ENCODE measurements around the gene ALDH18A1. TPM values are rescaled to one million over a fixed set of nuclear protein-coding genes. Genes with fewer than 3 reads are reported as not detected.

Gene ALDH18A1
- total RNA-seq, 1 experiment from 2014 or later = 78.7 TPM

DNA sequence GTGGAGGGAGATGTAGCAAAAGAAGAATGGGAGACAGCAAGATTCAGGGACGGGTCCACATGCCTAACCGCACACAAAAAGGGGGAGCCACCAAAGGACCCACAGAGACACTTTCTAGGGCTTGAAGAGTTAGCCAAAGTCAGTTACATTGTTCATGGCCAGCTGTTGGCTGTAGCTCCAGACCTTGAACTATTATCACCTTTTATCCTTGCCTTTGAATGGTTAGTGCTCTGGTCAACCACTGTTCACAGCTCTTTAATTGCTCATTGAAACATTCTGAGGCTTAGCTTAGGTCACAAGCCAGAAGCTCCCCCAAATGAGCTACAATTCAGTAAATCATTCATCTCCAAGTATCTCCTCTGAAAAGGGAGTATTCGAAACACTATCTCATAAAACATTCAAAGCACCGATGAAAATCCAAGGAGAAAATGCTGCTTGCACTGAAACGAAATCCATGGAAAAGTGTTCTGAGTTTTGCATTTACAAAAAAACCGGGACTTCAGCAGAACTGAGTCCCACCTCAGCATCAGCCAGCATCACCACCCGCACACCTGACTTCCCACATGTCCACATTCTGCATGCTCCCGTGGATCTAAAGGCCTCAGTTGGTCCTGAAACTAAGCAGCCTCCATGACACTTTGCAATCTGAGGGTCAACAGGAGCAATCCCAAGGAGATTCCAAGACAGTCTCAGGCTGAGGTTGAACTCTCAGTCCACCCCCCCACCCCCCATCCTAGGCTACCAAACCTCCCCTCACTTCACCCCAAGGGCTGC is 99.3 kb downstream of the ALDH18A1 start:
- DNase-seq (ENCODE audit: low read depth) = no peak

Other genes with a start within 250 kb of the ALDH18A1 start
- 3.7 and 6.5 TPM in 2 replicates for gene SORBS1, start 95.3 kb downstream of the ALDH18A1 start, total RNA-seq (2014; rRNA removed)
- gene TCTN3, start 37.2 kb upstream of the ALDH18A1 start, total RNA-seq (2014; rRNA removed) = 43.2 and 52.8 TPM in 2 replicates
- 0.11 TPM in 1 of 2 replicates, not detected in the other for gene ENTPD1, start 99.5 kb upstream of the ALDH18A1 start, total RNA-seq (2014; rRNA removed)

Measured in LHCN-M2 (cell line).